HEK293 (cell line): Measurements from ENCODE around the gene TRIM44.

Experiments used
- CTCF ChIP-seq: fragments of 450-650 bp; formaldehyde crosslinking; IDR thresholded peaks from 2 replicates; pipeline ENCODE4 v1.5.1; 2016; ENCODE audit warnings: missing biosample characterization, missing genetic modification characterization
- GLIS2 ChIP-seq: fragments of 450-650 bp; formaldehyde crosslinking; IDR thresholded peaks from 2 replicates; pipeline ENCODE4 v1.5.1; 2016; ENCODE audit warnings: missing biosample characterization, missing genetic modification characterization
- SETDB1 ChIP-seq: IDR thresholded peaks from one replicate; pipeline ENCODE4 v1.6.1; 2017; ENCODE audit warnings: mild to moderate bottlenecking, low read length, moderate library complexity, mixed read lengths; ENCODE audit not compliant: insufficient read length
- ZBTB1 ChIP-seq: fragments of 450-650 bp; formaldehyde crosslinking; IDR thresholded peaks from 2 replicates; pipeline ENCODE4 v1.5.1; 2016; ENCODE audit warnings: missing biosample characterization, missing genetic modification characterization
- ZNF449 ChIP-seq: fragments of 450-650 bp; formaldehyde crosslinking; IDR thresholded peaks from 2 replicates; pipeline ENCODE4 v1.5.1; 2017; ENCODE audit warnings: missing biosample characterization, mild to moderate bottlenecking, missing genetic modification characterization, moderate library complexity
- ZSCAN4 ChIP-seq: fragments of 450-650 bp; formaldehyde crosslinking; IDR thresholded peaks from 2 replicates; pipeline ENCODE4 v1.5.1; 2017; ENCODE audit warnings: missing biosample characterization, missing genetic modification characterization
- TF ChIP-seq, protein P1 (sequence below): fragments of 450-650 bp; formaldehyde crosslinking; IDR thresholded peaks from 2 replicates; pipeline ENCODE4 v1.5.1; 2016; ENCODE audit warnings: missing biosample characterization, missing genetic modification characterization, borderline replicate concordance
- TF ChIP-seq, protein P2 (sequence below): fragments of 450-650 bp; formaldehyde crosslinking; IDR thresholded peaks from 2 replicates; pipeline ENCODE4 v1.5.1; 2017; ENCODE audit warnings: missing biosample characterization, missing genetic modification characterization
- TF ChIP-seq, protein P3 (sequence below): fragments of 450-650 bp; formaldehyde crosslinking; IDR thresholded peaks from 2 replicates; pipeline ENCODE4; 2016; ENCODE audit warnings: missing biosample characterization, missing genetic modification characterization
- TF ChIP-seq, protein P4 (sequence below): fragments of 450-650 bp; formaldehyde crosslinking; IDR thresholded peaks from 2 replicates; pipeline ENCODE4 v1.5.1; 2016; ENCODE audit warnings: missing biosample characterization, missing genetic modification characterization
- TF ChIP-seq, protein P5 (sequence below): fragments of 450-650 bp; formaldehyde crosslinking; IDR thresholded peaks from 2 replicates; pipeline ENCODE4 v1.5.1; 2016; ENCODE audit warnings: missing biosample characterization, missing genetic modification characterization, borderline replicate concordance
- TF ChIP-seq, protein P6 (sequence below): sonication (generic); formaldehyde crosslinking; IDR thresholded peaks from 2 replicates; pipeline ENCODE4 v1.8.1; 2022; ENCODE audit warnings: mild to moderate bottlenecking, moderate library complexity, missing genetic modification reagents

Gene TRIM44

GRCh38 chr11:35678975-35679374 lies 16.4 kb downstream of the TRIM44 start (continued):
- TF ChIP-seq, protein P1, sequence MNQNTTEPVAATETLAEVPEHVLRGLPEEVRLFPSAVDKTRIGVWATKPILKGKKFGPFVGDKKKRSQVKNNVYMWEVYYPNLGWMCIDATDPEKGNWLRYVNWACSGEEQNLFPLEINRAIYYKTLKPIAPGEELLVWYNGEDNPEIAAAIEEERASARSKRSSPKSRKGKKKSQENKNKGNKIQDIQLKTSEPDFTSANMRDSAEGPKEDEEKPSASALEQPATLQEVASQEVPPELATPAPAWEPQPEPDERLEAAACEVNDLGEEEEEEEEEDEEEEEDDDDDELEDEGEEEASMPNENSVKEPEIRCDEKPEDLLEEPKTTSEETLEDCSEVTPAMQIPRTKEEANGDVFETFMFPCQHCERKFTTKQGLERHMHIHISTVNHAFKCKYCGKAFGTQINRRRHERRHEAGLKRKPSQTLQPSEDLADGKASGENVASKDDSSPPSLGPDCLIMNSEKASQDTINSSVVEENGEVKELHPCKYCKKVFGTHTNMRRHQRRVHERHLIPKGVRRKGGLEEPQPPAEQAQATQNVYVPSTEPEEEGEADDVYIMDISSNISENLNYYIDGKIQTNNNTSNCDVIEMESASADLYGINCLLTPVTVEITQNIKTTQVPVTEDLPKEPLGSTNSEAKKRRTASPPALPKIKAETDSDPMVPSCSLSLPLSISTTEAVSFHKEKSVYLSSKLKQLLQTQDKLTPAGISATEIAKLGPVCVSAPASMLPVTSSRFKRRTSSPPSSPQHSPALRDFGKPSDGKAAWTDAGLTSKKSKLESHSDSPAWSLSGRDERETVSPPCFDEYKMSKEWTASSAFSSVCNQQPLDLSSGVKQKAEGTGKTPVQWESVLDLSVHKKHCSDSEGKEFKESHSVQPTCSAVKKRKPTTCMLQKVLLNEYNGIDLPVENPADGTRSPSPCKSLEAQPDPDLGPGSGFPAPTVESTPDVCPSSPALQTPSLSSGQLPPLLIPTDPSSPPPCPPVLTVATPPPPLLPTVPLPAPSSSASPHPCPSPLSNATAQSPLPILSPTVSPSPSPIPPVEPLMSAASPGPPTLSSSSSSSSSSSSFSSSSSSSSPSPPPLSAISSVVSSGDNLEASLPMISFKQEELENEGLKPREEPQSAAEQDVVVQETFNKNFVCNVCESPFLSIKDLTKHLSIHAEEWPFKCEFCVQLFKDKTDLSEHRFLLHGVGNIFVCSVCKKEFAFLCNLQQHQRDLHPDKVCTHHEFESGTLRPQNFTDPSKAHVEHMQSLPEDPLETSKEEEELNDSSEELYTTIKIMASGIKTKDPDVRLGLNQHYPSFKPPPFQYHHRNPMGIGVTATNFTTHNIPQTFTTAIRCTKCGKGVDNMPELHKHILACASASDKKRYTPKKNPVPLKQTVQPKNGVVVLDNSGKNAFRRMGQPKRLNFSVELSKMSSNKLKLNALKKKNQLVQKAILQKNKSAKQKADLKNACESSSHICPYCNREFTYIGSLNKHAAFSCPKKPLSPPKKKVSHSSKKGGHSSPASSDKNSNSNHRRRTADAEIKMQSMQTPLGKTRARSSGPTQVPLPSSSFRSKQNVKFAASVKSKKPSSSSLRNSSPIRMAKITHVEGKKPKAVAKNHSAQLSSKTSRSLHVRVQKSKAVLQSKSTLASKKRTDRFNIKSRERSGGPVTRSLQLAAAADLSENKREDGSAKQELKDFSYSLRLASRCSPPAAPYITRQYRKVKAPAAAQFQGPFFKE = no peak
- TF ChIP-seq ZSCAN4 (tag by site-specific recombination) (no peak), ZNF449 (tag by site-specific recombination) (no peak), CTCF (no peak), GLIS2 (no peak), ZBTB1 (tag by site-specific recombination) (no peak), SETDB1 (no peak)
- TF ChIP-seq, protein P2, sequence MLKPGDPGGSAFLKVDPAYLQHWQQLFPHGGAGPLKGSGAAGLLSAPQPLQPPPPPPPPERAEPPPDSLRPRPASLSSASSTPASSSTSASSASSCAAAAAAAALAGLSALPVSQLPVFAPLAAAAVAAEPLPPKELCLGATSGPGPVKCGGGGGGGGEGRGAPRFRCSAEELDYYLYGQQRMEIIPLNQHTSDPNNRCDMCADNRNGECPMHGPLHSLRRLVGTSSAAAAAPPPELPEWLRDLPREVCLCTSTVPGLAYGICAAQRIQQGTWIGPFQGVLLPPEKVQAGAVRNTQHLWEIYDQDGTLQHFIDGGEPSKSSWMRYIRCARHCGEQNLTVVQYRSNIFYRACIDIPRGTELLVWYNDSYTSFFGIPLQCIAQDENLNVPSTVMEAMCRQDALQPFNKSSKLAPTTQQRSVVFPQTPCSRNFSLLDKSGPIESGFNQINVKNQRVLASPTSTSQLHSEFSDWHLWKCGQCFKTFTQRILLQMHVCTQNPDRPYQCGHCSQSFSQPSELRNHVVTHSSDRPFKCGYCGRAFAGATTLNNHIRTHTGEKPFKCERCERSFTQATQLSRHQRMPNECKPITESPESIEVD = no peak
- TF ChIP-seq, protein P3, sequence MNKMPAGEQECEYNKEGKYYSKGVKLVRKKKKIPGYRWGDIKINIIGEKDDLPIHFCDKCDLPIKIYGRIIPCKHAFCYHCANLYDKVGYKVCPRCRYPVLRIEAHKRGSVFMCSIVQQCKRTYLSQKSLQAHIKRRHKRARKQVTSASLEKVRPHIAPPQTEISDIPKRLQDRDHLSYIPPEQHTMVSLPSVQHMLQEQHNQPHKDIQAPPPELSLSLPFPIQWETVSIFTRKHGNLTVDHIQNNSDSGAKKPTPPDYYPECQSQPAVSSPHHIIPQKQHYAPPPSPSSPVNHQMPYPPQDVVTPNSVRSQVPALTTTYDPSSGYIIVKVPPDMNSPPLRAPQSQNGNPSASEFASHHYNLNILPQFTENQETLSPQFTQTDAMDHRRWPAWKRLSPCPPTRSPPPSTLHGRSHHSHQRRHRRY (tag by site-specific recombination) = no peak
- TF ChIP-seq, protein P4, sequence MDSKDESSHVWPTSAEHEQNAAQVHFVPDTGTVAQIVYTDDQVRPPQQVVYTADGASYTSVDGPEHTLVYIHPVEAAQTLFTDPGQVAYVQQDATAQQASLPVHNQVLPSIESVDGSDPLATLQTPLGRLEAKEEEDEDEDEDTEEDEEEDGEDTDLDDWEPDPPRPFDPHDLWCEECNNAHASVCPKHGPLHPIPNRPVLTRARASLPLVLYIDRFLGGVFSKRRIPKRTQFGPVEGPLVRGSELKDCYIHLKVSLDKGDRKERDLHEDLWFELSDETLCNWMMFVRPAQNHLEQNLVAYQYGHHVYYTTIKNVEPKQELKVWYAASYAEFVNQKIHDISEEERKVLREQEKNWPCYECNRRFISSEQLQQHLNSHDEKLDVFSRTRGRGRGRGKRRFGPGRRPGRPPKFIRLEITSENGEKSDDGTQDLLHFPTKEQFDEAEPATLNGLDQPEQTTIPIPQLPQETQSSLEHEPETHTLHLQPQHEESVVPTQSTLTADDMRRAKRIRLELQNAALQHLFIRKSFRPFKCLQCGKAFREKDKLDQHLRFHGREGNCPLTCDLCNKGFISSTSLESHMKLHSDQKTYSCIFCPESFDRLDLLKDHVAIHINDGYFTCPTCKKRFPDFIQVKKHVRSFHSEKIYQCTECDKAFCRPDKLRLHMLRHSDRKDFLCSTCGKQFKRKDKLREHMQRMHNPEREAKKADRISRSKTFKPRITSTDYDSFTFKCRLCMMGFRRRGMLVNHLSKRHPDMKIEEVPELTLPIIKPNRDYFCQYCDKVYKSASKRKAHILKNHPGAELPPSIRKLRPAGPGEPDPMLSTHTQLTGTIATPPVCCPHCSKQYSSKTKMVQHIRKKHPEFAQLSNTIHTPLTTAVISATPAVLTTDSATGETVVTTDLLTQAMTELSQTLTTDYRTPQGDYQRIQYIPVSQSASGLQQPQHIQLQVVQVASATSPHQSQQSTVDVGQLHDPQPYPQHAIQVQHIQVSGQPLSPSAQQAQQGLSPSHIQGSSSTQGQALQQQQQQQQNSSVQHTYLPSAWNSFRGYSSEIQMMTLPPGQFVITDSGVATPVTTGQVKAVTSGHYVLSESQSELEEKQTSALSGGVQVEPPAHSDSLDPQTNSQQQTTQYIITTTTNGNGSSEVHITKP (tag by site-specific recombination) = no peak
- TF ChIP-seq, protein P5, sequence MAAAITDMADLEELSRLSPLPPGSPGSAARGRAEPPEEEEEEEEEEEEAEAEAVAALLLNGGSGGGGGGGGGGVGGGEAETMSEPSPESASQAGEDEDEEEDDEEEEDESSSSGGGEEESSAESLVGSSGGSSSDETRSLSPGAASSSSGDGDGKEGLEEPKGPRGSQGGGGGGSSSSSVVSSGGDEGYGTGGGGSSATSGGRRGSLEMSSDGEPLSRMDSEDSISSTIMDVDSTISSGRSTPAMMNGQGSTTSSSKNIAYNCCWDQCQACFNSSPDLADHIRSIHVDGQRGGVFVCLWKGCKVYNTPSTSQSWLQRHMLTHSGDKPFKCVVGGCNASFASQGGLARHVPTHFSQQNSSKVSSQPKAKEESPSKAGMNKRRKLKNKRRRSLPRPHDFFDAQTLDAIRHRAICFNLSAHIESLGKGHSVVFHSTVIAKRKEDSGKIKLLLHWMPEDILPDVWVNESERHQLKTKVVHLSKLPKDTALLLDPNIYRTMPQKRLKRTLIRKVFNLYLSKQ = no peak
- TF ChIP-seq, protein P6, sequence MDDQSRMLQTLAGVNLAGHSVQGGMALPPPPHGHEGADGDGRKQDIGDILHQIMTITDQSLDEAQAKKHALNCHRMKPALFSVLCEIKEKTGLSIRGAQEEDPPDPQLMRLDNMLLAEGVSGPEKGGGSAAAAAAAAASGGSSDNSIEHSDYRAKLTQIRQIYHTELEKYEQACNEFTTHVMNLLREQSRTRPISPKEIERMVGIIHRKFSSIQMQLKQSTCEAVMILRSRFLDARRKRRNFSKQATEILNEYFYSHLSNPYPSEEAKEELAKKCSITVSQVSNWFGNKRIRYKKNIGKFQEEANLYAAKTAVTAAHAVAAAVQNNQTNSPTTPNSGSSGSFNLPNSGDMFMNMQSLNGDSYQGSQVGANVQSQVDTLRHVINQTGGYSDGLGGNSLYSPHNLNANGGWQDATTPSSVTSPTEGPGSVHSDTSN (CRISPR knock-in tag) = no peak
